C4-2B (cell line): Measurements from ENCODE around the gene HP.
A peak's percentile ranks its signal among the peaks of the same experiment; 100 is the strongest.

Experiments
- H3K27ac ChIP-seq: fragments of 450-650 bp; 2 replicates; pipeline ENCODE4 v1.5.1; 2017
- ZFX ChIP-seq: fragments of 450-650 bp; IDR thresholded peaks from 2 replicates; pipeline ENCODE4 v1.6.1; 2017
- TF ChIP-seq, protein P1 (sequence below): fragments of 450-650 bp; conservative IDR thresholded peaks from 2 replicates; pipeline ENCODE4 v1.5.1; 2017; ENCODE audit warnings: mild to moderate bottlenecking

HP gene

DNA sequence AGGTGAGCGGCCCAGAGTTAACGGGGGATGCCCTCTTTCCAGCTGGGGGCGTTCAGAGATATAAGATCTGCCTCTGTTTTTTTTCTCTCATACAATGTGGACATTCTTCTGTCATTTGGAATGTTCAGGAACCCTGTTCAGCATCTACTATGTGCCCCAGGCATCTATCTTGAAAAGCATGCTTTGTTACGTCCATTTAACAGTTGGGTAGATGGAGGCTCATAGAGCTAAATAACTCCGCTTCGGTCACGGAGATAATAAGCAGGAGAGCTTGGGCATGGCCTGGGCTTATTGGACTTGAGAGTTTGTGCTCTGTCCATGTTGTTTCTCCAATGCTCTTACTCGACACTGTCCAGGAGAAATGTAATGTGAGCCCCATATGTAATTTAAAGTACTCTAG is 39.6 kb upstream of the HP start:
- H3K27ac ChIP-seq, result no peak overlapping the region
- TF ChIP-seq, protein P1, sequence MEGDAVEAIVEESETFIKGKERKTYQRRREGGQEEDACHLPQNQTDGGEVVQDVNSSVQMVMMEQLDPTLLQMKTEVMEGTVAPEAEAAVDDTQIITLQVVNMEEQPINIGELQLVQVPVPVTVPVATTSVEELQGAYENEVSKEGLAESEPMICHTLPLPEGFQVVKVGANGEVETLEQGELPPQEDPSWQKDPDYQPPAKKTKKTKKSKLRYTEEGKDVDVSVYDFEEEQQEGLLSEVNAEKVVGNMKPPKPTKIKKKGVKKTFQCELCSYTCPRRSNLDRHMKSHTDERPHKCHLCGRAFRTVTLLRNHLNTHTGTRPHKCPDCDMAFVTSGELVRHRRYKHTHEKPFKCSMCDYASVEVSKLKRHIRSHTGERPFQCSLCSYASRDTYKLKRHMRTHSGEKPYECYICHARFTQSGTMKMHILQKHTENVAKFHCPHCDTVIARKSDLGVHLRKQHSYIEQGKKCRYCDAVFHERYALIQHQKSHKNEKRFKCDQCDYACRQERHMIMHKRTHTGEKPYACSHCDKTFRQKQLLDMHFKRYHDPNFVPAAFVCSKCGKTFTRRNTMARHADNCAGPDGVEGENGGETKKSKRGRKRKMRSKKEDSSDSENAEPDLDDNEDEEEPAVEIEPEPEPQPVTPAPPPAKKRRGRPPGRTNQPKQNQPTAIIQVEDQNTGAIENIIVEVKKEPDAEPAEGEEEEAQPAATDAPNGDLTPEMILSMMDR, result no peak
- no peak for TF ChIP-seq ZFX

DNA sequence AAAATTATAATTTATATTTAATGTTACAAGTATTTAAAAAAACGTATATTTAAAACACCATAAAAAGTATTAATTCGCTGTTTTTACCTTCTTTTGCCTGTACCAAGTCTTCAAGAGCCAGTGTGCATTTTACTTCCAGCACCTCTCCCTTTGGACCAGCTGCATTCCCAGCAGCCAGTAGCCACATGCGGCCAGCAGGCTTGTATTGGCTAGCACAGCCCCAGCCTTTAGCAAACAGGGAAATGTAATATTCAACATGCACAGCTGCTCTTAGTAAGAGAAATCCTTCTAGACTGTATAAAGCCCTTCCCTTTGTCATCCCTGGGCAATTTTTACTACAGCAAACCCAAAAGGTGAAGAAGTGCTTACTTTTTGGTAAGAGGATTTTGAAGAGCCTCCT is 39.2 kb upstream of the HP start:
- TF ChIP-seq ZFX, result no peak
- TF ChIP-seq, protein P1, result no peak
- no peak overlapping the region for H3K27ac ChIP-seq

DNA sequence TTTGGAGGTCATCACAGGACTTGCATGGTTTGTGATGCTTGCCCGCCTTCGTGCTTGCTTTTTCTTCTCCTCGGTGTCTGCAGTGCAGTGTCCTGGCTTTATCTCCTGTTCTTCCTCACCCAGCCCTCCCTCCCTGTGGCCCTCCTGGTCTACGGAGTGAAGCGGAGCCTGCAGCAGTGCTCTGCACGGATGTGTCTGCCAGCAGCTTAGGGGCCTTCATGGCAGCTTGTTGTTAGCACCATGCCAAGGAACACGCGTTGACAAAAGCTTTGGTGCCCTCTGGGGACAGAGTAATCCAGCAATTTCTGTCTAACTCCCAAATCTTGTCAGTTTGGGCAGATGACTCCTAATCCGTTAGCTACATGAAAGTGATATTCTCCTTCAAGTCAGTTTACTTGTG is 35.8 kb upstream of the HP start:
- no peak overlapping the region for H3K27ac ChIP-seq
- TF ChIP-seq ZFX, result no peak
- TF ChIP-seq, protein P1, result no peak

DNA sequence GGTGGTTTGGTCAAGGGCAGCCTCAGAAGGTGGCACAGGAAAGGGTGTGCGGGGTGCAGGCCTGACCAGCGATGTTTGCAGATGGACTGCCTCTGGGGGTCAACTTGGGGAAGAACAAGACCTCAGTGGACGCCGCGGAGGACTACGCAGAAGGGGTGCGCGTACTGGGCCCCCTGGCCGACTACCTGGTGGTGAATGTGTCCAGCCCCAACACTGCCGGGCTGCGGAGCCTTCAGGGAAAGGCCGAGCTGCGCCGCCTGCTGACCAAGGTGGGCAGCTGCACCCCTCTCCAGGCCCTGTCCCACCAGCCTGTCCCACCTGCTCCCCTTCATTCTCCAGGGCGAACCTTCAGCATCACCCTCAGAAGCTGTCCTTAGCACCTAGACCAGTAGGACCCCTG is 33.3 kb upstream of the HP start:
- TF ChIP-seq ZFX, result no peak
- TF ChIP-seq, protein P1, result no peak
- H3K27ac ChIP-seq, result no peak overlapping the region

- TF ChIP-seq, protein P1, result no peak
- no peak for TF ChIP-seq ZFX
- peak overlapping the region; percentile 77 for H3K27ac ChIP-seq
Measured at GRCh38 chr16:72022127-72022526, 32.2 kb upstream of the HP start.

DNA sequence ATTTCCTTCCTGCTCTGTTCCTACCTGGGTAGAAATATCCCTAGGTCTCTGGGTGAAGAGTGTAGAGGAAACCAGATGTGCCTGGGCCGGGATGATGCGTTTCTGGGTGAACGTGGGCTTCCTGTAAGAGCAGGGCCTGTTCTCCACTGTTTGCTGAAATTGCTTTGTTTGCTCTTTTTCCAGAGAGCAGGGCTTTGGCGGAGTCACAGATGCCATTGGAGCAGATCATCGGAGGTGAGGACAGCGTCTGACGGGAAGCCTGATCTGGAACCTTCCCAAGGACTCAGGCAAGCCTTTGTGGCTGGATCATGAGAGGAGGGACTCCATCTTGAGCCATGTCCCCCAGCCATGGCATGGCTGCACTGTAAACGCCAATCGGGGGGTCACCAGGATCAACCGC is 30.3 kb upstream of the HP start:
- H3K27ac ChIP-seq, result peak overlapping the region; percentile 77
- TF ChIP-seq ZFX, result no peak
- TF ChIP-seq, protein P1, result no peak

- H3K27ac ChIP-seq, result peak overlapping the region; percentile 77
- TF ChIP-seq, protein P1, result no peak
- no peak for TF ChIP-seq ZFX
Measured at GRCh38 chr16:72024862-72025382, 29.4 kb upstream of the HP start.
